Effector CD4-positive, alpha-beta T cell (primary cell): ENCODE results near the gene CHST12.
"Not testable (repeated sequence)": the region's sequence is repeated elsewhere in the genome, so short reads cannot be mapped to it uniquely, and the experiment has no call there.

Experiments
- DNase-seq: peaks from one replicate; pipeline ENCODE4 v3.0.0-alpha.2; 2020
- total RNA-seq: gene quantifications from one replicate; lab custom pipeline; 2026; lab: John Stamatoyannopoulos, UW

Gene CHST12
- total RNA-seq: 30.0 reads per million, percentile 56 among the genes with 10 or more reads in this experiment

GRCh38 chr7:2403014-2403717 is at the start of gene CHST12:
Gene CHST12 (plus strand): TSS chr7:2403611. CDS start chr7:2432640, 29,029 bp downstream.
- DNase-seq: peak; percentile 92

DNA sequence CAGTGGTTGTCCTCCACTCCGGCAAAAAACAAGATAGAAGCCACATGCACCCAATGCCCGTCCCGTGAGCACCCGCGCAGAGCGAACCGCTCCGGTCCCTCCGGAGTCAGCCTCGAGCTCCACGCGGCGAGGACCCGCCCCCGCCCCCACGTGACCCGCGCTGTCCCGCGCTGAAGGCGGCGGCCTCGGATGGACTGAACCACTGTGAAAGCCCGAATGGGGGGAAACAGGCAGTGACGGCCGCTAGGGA is 49.5 kb upstream of the CHST12 start:
- peak; percentile 87 for DNase-seq

- peak; percentile 85 for DNase-seq
Observed at GRCh38 chr7:2354186-2354938, 49.0 kb upstream of the CHST12 start, which contains the start of gene EIF3B. Gene EIF3B (plus strand): TSS chr7:2354827. CDS start chr7:2354922, 95 bp downstream.

GRCh38 chr7:2354939-2355704 is 48.3 kb upstream of the CHST12 start:
- DNase-seq: no peak

GRCh38 chr7:2355705-2356008 is 47.8 kb upstream of the CHST12 start:
- DNase-seq: no peak

GRCh38 chr7:2357165-2357564 is 46.2 kb upstream of the CHST12 start:
- no peak for DNase-seq

DNA sequence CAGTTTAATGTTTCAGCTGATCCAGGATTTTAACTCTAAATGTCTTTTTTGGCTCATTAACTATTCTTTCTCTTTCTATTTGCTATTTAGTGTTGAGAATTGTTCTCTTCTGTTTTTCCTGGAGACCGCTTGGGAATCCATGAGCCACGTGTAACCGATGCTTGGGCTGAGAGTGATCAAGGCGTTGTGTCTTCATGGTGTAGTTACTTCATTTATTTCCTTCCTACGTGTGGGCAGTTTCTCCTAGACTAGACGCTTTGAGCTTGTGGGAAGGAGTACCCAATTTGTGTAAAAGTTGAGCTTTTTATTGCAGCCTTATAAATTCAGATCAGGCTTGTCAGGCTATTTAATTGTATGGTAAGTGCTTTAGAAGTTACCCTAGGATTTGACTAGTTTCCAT is 45.8 kb upstream of the CHST12 start:
- DNase-seq: no peak

DNA sequence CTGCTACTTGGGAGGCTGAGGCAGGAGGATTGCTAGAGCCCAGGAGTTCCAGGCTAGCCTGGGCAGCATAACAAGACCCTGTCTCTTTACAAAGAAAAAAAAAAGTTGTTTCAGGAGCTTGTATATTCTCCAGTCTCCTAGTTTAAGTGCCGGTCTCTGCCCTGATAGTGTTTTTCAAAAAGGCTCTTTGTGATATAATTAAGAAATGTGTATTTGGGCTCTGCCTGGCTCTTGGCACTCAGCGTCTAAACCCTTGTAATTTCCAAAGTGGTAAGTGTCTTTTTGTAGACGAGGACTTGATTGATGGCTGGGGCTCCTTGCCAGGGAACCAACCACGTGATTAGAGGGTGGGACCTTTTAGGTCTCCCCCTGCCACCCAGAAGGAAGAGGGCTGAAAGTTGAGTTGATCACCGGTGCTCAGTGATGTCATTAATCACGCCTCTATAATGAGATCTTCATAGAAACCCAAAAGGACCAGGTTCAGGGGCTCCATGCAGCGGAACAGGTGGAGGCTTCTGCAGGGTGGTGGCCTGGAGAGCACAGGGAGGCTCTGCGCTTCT is 44.4 kb upstream of the CHST12 start:
- DNase-seq: no peak

- no peak for DNase-seq
Observed at GRCh38 chr7:2359610-2360009, 43.8 kb upstream of the CHST12 start.

- no peak for DNase-seq
Observed at GRCh38 chr7:2360796-2361195, 42.6 kb upstream of the CHST12 start.

- no peak for DNase-seq
Observed at GRCh38 chr7:2362385-2363088, 40.9 kb upstream of the CHST12 start.

- DNase-seq: no peak
Observed at GRCh38 chr7:2369139-2369538, 34.3 kb upstream of the CHST12 start.

GRCh38 chr7:2371329-2371728 is 32.1 kb upstream of the CHST12 start:
- no peak for DNase-seq

GRCh38 chr7:2372724-2373123 is 30.7 kb upstream of the CHST12 start:
- no peak for DNase-seq

DNA sequence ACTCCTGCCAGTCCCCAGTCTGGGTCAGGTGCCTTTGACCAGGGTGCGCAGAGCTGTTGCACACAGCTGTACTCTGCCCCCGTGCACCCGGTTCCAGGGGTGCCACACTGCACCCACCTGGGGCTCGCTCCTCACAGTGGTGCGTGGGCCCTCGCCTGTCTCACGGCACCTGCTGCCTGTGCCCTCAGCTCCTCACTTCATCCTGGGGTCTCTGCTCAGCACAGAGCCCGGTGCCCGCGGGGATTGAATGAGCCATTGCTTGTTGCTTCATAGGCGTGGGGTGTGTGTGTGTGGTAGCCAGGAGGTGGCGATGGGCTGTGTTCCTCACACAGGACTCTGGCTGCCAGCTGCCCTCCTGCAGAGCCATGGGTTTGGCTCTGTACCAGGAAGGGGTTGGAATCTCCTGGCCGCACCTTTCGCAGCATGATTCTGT is 30.3 kb upstream of the CHST12 start:
- DNase-seq: no peak

DNA sequence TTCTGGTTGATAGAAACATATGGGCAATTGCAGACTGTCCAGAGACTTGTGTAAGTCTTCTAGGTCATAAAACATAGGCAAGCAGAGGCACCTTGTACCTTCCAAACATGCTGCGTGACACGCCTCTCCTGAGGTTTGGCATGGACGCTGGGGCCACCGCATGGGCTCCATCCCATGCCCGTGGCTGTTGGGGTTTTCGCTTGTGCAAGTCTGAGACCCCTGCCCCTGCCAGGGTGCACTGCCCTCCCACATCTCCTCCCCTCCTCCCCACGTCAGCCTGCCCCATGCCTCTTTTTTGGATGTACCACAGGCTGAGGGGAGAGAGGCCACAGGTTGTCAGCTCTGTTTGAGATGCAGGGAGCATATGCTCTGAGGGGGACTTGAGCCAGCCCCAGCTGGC is 29.8 kb upstream of the CHST12 start:
- no peak for DNase-seq

DNA sequence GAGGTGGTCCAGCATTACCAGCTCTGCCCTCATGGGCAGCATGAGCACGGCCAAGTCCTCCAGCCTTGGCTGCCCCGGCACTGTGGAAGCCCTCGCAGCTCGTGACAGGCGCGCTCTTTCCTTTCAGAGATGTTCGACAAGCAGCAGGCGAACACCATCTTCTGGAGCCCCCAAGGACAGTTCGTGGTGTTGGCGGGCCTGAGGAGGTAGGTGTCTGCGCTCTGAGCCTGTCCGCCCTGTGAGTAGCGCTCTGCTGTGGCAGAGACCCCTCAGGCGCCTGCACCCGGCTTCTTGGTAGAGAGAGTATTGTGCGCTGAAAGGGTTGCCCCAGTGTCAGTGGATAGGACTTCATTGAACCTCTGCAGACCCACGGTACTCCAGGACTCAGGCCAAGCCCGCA is 29.0 kb upstream of the CHST12 start:
- no peak for DNase-seq

GRCh38 chr7:2374830-2375728 is 28.3 kb upstream of the CHST12 start:
- DNase-seq: no peak

- no peak for DNase-seq
Observed at GRCh38 chr7:2376351-2377154, 26.9 kb upstream of the CHST12 start.

DNA sequence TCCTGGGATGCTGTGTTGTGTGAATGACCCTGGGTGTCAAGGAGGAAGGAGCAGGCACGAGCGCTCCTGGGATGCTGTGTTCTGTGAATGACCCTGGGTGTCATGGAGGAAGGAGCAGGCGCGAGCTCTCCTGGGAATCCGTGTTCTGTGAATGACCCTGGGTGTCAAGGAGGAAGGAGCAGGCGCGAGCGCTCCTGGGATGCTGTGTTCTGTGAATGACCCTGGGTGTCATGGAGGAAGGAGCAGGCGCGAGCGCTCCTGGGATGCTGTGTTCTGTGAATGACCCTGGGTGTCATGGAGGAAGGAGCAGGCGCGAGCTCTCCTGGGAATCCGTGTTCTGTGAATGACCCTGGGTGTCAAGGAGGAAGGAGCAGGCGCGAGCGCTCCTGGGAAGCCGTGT is 25.9 kb upstream of the CHST12 start:
- DNase-seq: not testable (repeated sequence)

- not testable (repeated sequence) for DNase-seq
Observed at GRCh38 chr7:2378125-2378524, 25.3 kb upstream of the CHST12 start.
